ENCODE data around the gene AKR7A2. TPM values are rescaled to one million over a fixed set of nuclear protein-coding genes. Genes with fewer than 3 reads are reported as not detected.

AKR7A2 gene
- total and polyA plus RNA-seq, 9 donors = 41.6 to 56.5 (median 46.0) TPM

Other genes with a start within 250 kb of the AKR7A2 start
- gene UBR4, start 101.9 kb downstream of the AKR7A2 start, total RNA-seq = 59.2 TPM
- 10 to 100 TPM; 61.1 to 94.1 (median 76.6) TPM for gene UBR4, start 101.9 kb downstream of the AKR7A2 start, polyA plus RNA-seq (ENCODE audit: insufficient read depth in 1 of 8, insufficient read length in 8 of 8, low replicate concordance in 1 of 8)
- gene EMC1, start 60.6 kb downstream of the AKR7A2 start, total RNA-seq = 30.6 TPM
- 10 to 100 TPM; 29.0 to 43.3 (median 36.0) TPM for gene EMC1, start 60.6 kb downstream of the AKR7A2 start, polyA plus RNA-seq (ENCODE audit: insufficient read depth in 1 of 8, insufficient read length in 8 of 8, low replicate concordance in 1 of 8)
- 27.8 TPM for gene MRTO4, start 60.3 kb downstream of the AKR7A2 start, total RNA-seq
- 10 to 100 TPM; 26.8 to 30.1 (median 28.3) TPM for gene MRTO4, start 60.3 kb downstream of the AKR7A2 start, polyA plus RNA-seq (ENCODE audit: insufficient read depth in 1 of 8, insufficient read length in 8 of 8, low replicate concordance in 1 of 8)
- 1.3 TPM for gene AKR7A3, start 23.4 kb downstream of the AKR7A2 start, total RNA-seq
- 1 to 10 TPM in 2 of 8 donors, under 1 TPM in 6; 0.42 to 1.4 (median 0.84) TPM for gene AKR7A3, start 23.4 kb downstream of the AKR7A2 start, polyA plus RNA-seq (ENCODE audit: insufficient read depth in 1 of 8, insufficient read length in 8 of 8, low replicate concordance in 1 of 8)
- 9.0 TPM for gene SLC66A1, start 182 bp upstream of the AKR7A2 start, total RNA-seq
- 10 to 100 TPM in 4 of 8 donors, 1 to 10 TPM in 4; 8.9 to 12.9 (median 9.9) TPM for gene SLC66A1, start 182 bp upstream of the AKR7A2 start, polyA plus RNA-seq (ENCODE audit: insufficient read depth in 1 of 8, insufficient read length in 8 of 8, low replicate concordance in 1 of 8)
- gene CAPZB, start 173.4 kb upstream of the AKR7A2 start, total RNA-seq = 85.8 TPM
- gene CAPZB, start 173.4 kb upstream of the AKR7A2 start, polyA plus RNA-seq (ENCODE audit: insufficient read depth in 1 of 8, insufficient read length in 8 of 8, low replicate concordance in 1 of 8) = 100 to 1,000 TPM; 247 to 296 (median 271) TPM

Data from muscle of leg (tissue), 9 donors.